BLaER1 (cell line): ENCODE data around the gene PRKN.

Experiments
- H3K27ac ChIP-seq: shearing (Covaris generic); formaldehyde crosslinking; 2 replicates; pipeline ENCODE4 v1.8.1; 2022
- H3K27me3 ChIP-seq: shearing (Covaris generic); formaldehyde crosslinking; 2 replicates; pipeline ENCODE4 v1.8.1; 2022
- H3K36me3 ChIP-seq: shearing (Covaris generic); formaldehyde crosslinking; 2 replicates; pipeline ENCODE4 v1.8.1; 2022
- H3K4me1 ChIP-seq: shearing (Covaris generic); formaldehyde crosslinking; 2 replicates; pipeline ENCODE4 v1.8.1; 2022
- H3K4me2 ChIP-seq: shearing (Covaris generic); formaldehyde crosslinking; 2 replicates; pipeline ENCODE4 v1.8.1; 2022
- H3K4me3 ChIP-seq: shearing (Covaris generic); formaldehyde crosslinking; 2 replicates; pipeline ENCODE4 v1.8.1; 2022
- H3K9ac ChIP-seq: shearing (Covaris generic); formaldehyde crosslinking; 2 replicates; pipeline ENCODE4 v1.8.1; 2022
- H3K9me3 ChIP-seq: shearing (Covaris generic); formaldehyde crosslinking; 2 replicates; pipeline ENCODE4 v1.8.1; 2022
- H4K20me1 ChIP-seq: shearing (Covaris generic); formaldehyde crosslinking; 2 replicates; pipeline ENCODE4 v1.8.1; 2022
- Cebpa-rat ChIP-seq: shearing (Covaris generic); IDR thresholded peaks from 2 replicates; pipeline ENCODE4 v1.8.1; 2022

PRKN gene

GRCh38 chr6:161543684-161544309, 1183.8 kb downstream of the PRKN start:
- TF ChIP-seq Cebpa-rat: no peak
- H3K36me3 ChIP-seq: no peaks in the 10 kb centered on the region
- H4K20me1 ChIP-seq: no peaks in the 10 kb centered on the region
- H3K4me2 ChIP-seq: no peak overlapping the region
- H3K4me3 ChIP-seq: no peak overlapping the region
- H3K9ac ChIP-seq: no peak overlapping the region
- H3K4me1 ChIP-seq: peaks cover 4% of the 10 kb centered on the region; the same call in 1 of the 2 replicates
- H3K27ac ChIP-seq: no peak overlapping the region
- no peaks in the 10 kb centered on the region for H3K27me3 ChIP-seq
- H3K9me3 ChIP-seq: no peaks in the 10 kb centered on the region

GRCh38 chr6:161542346-161542980, 1185.1 kb downstream of the PRKN start:
- Histone ChIP-seq H3K9me3 (no peaks in the 10 kb centered on the region), H3K27me3 (no peaks in the 10 kb centered on the region), H3K4me2 (no peak overlapping the region), H3K27ac (no peak overlapping the region), H3K4me1 (peaks cover 4% of the 10 kb centered on the region; the same call in 1 of the 2 replicates), H3K36me3 (no peaks in the 10 kb centered on the region), H4K20me1 (no peaks in the 10 kb centered on the region), H3K9ac (no peak overlapping the region), H3K4me3 (no peak overlapping the region)
- TF ChIP-seq Cebpa-rat: no peak

- no peaks in the 10 kb centered on the region for H3K9me3 ChIP-seq
- no peak overlapping the region for H3K27ac ChIP-seq
- H4K20me1 ChIP-seq: no peaks in the 10 kb centered on the region
- H3K36me3 ChIP-seq: no peaks in the 10 kb centered on the region
- H3K27me3 ChIP-seq: no peaks in the 10 kb centered on the region
- H3K4me2 ChIP-seq: no peak overlapping the region
- H3K4me1 ChIP-seq: peaks cover 1% of the 10 kb centered on the region; the same call in 1 of the 2 replicates
- no peak overlapping the region for H3K9ac ChIP-seq
- no peak for TF ChIP-seq Cebpa-rat
- H3K4me3 ChIP-seq: no peak overlapping the region
These were observed 1187.0 kb downstream of the PRKN start for GRCh38 chr6:161540532-161540931.

GRCh38 chr6:161536224-161536630, 1191.3 kb downstream of the PRKN start:
- TF ChIP-seq Cebpa-rat: no peak
- H4K20me1 ChIP-seq: no peaks in the 10 kb centered on the region
- H3K27ac ChIP-seq: no peak overlapping the region
- H3K27me3 ChIP-seq: no peaks in the 10 kb centered on the region
- no peak overlapping the region for H3K4me3 ChIP-seq
- no peak overlapping the region for H3K9ac ChIP-seq
- no peaks in the 10 kb centered on the region for H3K36me3 ChIP-seq
- H3K9me3 ChIP-seq: no peaks in the 10 kb centered on the region
- H3K4me2 ChIP-seq: no peak overlapping the region
- H3K4me1 ChIP-seq: no peaks in the 10 kb centered on the region

GRCh38 chr6:161534264-161534873, 1193.2 kb downstream of the PRKN start:
- H3K4me3 ChIP-seq: no peak overlapping the region
- TF ChIP-seq Cebpa-rat: no peak
- H3K9me3 ChIP-seq: no peaks in the 10 kb centered on the region
- no peaks in the 10 kb centered on the region for H3K27me3 ChIP-seq
- H4K20me1 ChIP-seq: no peaks in the 10 kb centered on the region
- no peaks in the 10 kb centered on the region for H3K36me3 ChIP-seq
- no peak overlapping the region for H3K27ac ChIP-seq
- no peaks in the 10 kb centered on the region for H3K4me1 ChIP-seq
- no peak overlapping the region for H3K4me2 ChIP-seq
- H3K9ac ChIP-seq: no peak overlapping the region

GRCh38 chr6:161533266-161533665, 1194.3 kb downstream of the PRKN start:
- TF ChIP-seq Cebpa-rat: no peak
- no peak overlapping the region for H3K4me3 ChIP-seq
- H3K4me2 ChIP-seq: no peak overlapping the region
- H3K27me3 ChIP-seq: no peaks in the 10 kb centered on the region
- H3K4me1 ChIP-seq: no peaks in the 10 kb centered on the region
- H3K36me3 ChIP-seq: no peaks in the 10 kb centered on the region
- H4K20me1 ChIP-seq: no peaks in the 10 kb centered on the region
- no peaks in the 10 kb centered on the region for H3K9me3 ChIP-seq
- no peak overlapping the region for H3K27ac ChIP-seq
- H3K9ac ChIP-seq: no peak overlapping the region

GRCh38 chr6:161532536-161532935, 1195.0 kb downstream of the PRKN start:
- Histone ChIP-seq H3K4me3 (no peak overlapping the region), H3K9me3 (no peaks in the 10 kb centered on the region), H4K20me1 (no peaks in the 10 kb centered on the region), H3K4me1 (no peaks in the 10 kb centered on the region), H3K36me3 (no peaks in the 10 kb centered on the region), H3K27me3 (no peaks in the 10 kb centered on the region), H3K9ac (no peak overlapping the region), H3K4me2 (no peak overlapping the region), H3K27ac (no peak overlapping the region)
- no peak for TF ChIP-seq Cebpa-rat

GRCh38 chr6:161526794-161527193, 1200.8 kb downstream of the PRKN start:
- no peaks in the 10 kb centered on the region for H3K4me1 ChIP-seq
- H4K20me1 ChIP-seq: no peaks in the 10 kb centered on the region
- no peak overlapping the region for H3K27ac ChIP-seq
- TF ChIP-seq Cebpa-rat: no peak
- no peaks in the 10 kb centered on the region for H3K36me3 ChIP-seq
- H3K4me3 ChIP-seq: no peak overlapping the region
- H3K9me3 ChIP-seq: no peaks in the 10 kb centered on the region
- no peak overlapping the region for H3K4me2 ChIP-seq
- no peaks in the 10 kb centered on the region for H3K27me3 ChIP-seq
- no peak overlapping the region for H3K9ac ChIP-seq

- Histone ChIP-seq H3K4me2 (no peak overlapping the region), H3K27ac (no peak overlapping the region), H3K36me3 (no peaks in the 10 kb centered on the region), H3K9ac (no peak overlapping the region), H4K20me1 (no peaks in the 10 kb centered on the region), H3K9me3 (no peaks in the 10 kb centered on the region), H3K27me3 (no peaks in the 10 kb centered on the region), H3K4me3 (no peak overlapping the region), H3K4me1 (no peaks in the 10 kb centered on the region)
- TF ChIP-seq Cebpa-rat: no peak
These were observed 1204.2 kb downstream of the PRKN start for GRCh38 chr6:161523362-161523761.

- Histone ChIP-seq H3K4me3 (no peak overlapping the region), H3K27me3 (no peaks in the 10 kb centered on the region), H3K9ac (no peak overlapping the region), H3K27ac (no peak overlapping the region), H4K20me1 (no peaks in the 10 kb centered on the region), H3K9me3 (0 out of 2 replicates have a peak, but pooled peaks cover 4% of the 10 kb centered on the region), H3K4me1 (no peaks in the 10 kb centered on the region), H3K36me3 (no peaks in the 10 kb centered on the region), H3K4me2 (no peak overlapping the region)
- TF ChIP-seq Cebpa-rat: no peak
These were observed 1205.3 kb downstream of the PRKN start for GRCh38 chr6:161522276-161522675.
